ENCODE data around the gene HOXA9.

DNA sequence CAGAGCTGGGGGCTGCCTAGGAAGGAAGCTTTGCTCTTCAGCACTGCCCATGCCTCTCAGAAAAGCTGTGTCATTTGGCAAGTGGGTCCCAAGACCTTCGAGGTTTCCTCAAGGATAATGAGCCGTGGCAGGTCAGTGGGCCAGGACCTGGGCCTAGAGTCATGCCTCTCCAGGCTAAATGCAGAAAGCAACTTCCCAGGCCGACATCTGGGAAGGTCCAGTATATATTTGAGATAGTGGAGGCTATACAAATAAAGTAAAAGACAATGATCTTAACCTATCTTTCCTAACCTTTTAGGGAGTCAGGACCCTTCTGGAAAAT, 11.1 kb upstream of the HOXA9 start:
- TF ChIP-seq, protein P1, sequence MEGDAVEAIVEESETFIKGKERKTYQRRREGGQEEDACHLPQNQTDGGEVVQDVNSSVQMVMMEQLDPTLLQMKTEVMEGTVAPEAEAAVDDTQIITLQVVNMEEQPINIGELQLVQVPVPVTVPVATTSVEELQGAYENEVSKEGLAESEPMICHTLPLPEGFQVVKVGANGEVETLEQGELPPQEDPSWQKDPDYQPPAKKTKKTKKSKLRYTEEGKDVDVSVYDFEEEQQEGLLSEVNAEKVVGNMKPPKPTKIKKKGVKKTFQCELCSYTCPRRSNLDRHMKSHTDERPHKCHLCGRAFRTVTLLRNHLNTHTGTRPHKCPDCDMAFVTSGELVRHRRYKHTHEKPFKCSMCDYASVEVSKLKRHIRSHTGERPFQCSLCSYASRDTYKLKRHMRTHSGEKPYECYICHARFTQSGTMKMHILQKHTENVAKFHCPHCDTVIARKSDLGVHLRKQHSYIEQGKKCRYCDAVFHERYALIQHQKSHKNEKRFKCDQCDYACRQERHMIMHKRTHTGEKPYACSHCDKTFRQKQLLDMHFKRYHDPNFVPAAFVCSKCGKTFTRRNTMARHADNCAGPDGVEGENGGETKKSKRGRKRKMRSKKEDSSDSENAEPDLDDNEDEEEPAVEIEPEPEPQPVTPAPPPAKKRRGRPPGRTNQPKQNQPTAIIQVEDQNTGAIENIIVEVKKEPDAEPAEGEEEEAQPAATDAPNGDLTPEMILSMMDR (IDR thresholded peaks at IDR 0.05) = no peak
- no peak for TF ChIP-seq POLR2A (IDR thresholded peaks at IDR 0.05)
- TF ChIP-seq EP300 (IDR thresholded peaks at IDR 0.05) = no peak
- TF ChIP-seq POLR2AphosphoS5 (IDR thresholded peaks at IDR 0.05) = no peak
